Measurements from ENCODE around the gene IQUB.
"Not testable (repeated sequence)": the region's sequence is repeated elsewhere in the genome, so short reads cannot be mapped to it uniquely, and the experiment has no call there.

IQUB gene

GRCh38 chr7:123538897-123539296 is 4.5 kb upstream of the IQUB start:
- DNase-seq, result no peak

DNA sequence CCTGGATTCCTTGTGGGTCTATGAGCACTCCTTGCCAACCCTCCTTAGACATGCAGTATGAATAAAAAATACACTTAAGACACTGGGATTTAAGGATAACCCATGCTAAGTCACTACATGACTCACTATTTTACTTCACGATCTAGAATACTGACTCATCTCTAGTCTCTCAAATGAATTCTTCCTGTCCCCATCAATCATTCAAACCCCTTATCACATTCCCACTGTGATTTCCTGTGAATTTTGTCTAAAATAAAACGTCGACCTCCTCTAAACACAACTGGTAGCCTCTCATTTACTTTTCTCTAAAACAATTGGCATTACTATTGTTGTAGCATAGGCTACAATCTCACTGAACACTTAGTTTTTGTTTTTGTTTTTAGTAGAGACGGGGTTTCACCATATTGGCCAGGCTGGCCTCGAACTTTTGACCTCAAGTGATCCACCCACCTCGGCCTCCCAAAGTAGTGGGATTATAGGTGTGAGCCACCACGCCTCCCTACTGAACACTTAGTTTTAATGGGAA is 3.9 kb upstream of the IQUB start:
- no peak for DNase-seq

GRCh38 chr7:123537026-123537642 is 2.7 kb upstream of the IQUB start:
- no peak for DNase-seq

DNA sequence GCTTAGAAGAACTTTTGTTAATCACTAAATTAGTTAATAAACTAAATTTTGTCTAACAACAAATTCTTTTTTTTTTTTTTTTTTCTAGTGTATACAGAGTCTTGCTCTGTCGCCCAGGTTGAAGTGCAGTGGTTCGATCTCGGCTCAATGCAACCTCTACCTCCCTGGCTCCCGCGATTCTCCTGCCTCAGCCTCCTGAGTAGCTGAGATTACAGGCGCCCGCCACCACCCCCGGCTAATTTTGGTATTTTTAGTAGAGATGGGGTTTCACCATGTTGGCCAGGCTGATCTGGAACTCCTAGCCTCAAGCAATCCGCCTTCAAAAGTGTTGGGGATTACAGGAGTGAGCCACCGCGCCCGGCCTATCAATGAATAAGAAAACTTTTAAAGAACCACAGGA is 1.1 kb upstream of the IQUB start:
- DNase-seq, result no peak

GRCh38 chr7:123533929-123534382 is 439 bp downstream of the IQUB start:
- DNase-seq, result no peak

GRCh38 chr7:123533553-123533917 is 860 bp downstream of the IQUB start:
- DNase-seq, result no peak

DNA sequence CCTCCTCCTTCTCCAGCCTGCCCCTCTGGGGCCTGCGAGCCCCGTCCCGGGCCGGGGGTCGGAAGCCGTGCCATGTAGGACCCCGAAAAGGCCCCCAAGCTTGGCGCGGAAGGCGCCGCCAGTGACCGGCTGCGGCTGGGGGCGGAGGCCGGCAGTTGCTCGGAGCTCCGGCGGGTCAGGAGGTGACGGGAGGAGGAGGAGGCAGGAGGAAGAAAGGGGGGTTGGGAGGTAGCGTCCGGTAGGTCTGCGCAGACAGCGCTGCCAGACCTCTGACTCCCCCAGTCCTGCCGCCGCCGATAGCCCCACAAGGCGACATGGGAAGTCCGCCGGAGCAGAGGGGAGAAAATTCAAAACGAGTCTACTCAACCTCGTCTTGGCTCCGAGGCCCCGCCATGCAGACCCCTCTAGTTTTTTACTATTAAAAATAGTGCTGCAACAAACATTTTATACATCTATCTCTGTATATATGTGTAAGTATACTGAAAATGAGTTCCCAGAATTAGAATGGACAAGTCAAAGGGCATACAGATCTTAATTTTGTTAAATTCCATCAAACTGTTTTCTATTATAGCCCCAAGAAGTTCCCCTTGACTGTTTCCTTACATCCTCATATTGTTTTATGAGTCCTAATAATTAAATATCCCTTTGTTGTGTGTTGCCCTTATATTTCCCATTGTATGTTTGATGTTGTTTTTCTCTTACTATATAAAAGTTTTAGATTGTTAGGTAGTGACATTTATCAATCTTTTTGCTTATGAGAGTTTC is 1.4 kb downstream of the IQUB start:
- not testable (repeated sequence) for DNase-seq

DNA sequence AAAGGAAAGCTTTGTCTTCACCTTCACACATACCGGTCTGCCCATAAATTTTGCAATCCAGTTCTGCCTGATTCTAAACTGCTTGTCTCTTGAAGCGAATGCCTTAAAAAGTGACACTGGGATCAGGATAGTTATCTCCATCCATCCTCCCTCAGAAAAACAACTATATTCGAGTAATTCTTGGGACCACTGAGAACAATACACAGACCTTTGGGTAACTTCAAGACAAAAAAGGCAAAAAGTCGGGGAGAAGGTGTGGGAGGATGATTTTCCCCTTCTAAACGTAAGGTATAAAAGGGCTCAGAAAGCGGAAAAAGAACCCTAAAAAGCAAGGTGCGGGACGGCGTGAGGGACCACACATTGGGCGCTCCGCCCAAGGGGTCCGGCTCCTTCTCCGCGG is 2.1 kb downstream of the IQUB start:
- not testable (repeated sequence) for DNase-seq

GRCh38 chr7:123530035-123530591 is 4.3 kb downstream of the IQUB start:
- DNase-seq, result not testable (repeated sequence)

DNA sequence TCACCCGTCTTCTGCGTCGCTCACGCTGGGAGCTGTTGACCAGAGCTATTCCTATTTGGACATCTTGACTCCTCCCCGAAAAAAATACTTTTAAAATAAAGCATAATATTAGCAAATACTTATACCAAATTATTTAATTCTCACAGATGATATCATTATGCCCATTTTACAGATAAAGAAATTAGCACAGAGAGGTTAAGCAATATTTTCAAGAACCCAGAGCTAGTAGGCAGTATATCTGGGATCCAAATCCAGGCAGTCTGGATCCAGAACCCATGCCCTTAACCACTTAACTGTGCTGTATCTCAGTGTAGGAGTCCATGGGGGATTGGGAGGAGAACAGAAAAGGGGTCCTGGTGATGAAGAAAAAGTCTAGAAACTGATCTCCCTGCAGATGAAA is 6.1 kb downstream of the IQUB start:
- no peak for DNase-seq

- DNase-seq, result not testable (repeated sequence)
These were observed 6.6 kb downstream of the IQUB start for GRCh38 chr7:123527712-123528225.

- DNase-seq, result not testable (repeated sequence)
These were observed 7.9 kb downstream of the IQUB start for GRCh38 chr7:123526533-123526932.

DNA sequence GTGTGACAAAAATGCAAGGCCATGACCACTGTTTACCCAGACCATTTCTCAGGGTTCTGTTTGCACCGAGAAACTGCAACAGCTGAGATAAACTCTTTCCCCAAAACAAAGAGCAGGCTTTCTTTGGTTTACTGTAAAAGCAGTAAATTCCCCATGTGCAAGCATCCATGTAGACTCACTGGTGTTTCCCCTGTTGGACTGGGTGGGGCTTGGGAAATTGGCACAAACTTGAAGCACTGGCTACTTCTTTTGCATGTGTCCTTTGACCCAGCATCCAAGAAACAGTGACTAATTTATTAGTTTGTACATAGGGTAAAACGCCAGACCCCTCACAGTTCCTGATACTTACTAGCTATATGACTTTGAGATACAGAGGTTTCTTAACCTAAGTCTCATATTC is 12.3 kb downstream of the IQUB start:
- DNase-seq, result no peak

GRCh38 chr7:123505221-123505620 is 29.2 kb downstream of the IQUB start:
- DNase-seq, result no peak

DNA sequence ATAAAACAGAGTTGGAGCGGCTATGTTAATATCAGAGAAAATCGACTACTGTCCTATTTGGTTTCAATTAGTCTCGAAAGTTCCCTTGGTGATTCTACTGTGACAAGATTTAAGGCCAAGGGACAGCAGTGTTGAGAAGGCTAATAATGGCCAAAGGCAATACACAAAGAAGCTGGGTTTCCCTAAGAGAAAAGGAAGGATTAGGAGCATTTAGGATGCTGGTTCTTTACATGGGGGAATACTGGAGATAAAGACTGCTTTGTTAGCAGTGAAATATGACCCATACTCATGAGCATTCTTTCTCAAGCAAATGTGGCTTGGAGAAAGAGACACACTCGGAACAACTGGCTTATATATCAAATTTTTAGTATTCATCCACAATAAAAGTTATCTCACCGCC is 32.2 kb downstream of the IQUB start:
- DNase-seq, result no peak

DNA sequence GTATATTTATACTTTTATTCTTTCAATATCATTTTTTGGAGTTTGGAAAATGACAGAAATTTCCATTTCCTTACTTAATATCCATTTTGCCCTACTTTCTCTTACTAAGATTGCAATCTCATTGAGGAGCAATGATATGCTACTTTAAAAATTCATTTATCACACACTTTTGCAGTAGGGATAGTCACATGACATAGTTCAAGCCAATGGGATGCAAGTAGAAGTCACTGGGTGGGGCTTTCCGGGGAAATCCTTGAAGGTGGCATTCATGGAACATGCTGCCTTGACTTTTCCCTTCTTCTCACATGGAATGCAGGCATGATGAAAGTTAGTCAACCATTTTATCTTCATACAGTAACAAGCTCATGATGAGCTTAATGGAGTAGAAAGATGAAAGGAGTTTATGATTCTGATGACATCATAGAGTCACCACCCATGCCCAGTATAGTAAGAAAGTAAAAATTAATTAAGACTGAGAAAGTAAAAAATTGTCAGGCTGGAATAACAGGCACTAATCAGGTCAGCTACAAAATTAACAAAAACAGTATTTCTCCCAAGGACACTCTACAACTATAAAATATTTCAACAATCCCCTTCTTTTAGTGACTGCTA is 33.4 kb downstream of the IQUB start:
- no peak for DNase-seq

DNA sequence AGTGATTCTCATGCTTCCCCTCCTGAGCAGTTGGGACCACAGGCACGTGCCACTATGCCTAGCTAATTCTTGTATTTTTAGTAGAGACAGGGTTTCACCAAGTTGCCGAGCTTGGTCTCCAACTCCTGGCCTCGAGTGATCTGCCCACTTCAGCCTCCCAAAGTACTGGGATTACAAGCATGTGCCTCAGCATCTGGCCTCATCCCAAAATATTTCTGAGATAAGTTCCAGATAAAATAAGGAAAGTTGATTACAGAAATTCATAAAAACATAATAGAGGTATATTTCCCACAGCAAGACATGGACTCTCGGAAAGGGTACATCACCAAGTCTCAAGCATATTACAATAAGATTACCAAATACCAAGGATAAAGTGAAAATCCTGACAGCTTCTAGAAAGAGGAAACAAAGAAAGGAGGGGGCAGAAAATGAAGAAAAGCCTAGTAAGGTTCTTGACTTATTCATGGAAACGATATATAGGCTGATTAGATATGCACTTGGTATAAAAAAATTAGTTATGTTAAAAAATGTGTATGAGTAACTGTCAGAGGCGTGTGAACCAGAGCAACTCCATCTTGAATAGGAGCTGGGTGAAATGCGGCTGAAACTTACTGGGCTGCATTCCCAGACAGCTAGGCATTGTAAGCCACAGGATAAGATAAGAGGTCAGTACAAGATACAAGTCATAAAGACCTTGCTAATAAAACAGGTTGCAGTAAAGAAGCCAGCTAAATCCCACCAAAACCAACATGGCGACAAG is 35.0 kb downstream of the IQUB start:
- DNase-seq, result no peak

- DNase-seq, result no peak
These were observed 35.8 kb downstream of the IQUB start for GRCh38 chr7:123498601-123499000.

- no peak for DNase-seq
These were observed 36.4 kb downstream of the IQUB start for GRCh38 chr7:123498031-123498430.

DNA sequence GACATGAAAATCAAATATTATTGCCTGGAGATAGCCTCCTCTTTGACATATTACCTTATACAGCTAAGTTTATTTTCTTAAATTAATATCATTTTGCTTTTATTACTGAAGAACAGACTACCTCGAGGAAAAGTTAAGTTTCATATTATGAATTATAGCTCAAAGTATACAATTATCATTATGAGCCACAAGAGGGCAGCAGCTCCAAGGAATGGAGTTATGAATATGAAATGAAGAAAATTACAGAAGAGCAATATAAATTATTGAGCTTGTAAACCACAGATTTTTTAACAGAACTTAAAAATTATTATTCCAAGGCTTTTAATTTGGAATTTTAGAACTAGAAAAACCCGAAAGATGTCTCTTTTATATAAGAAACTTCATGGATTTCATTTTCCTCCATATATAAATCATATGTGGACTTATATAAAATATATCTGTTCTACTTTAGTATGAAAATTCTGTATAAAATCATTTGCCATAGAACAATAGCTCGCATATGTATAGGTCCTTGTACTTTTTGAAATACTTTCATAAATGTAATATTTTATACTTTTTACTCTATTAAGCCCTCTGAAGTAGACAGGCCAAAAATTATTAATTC is 40.1 kb downstream of the IQUB start:
- no peak for DNase-seq

- no peak for DNase-seq
These were observed 41.9 kb downstream of the IQUB start for GRCh38 chr7:123492485-123492884.

- no peak for DNase-seq
These were observed 48.7 kb downstream of the IQUB start for GRCh38 chr7:123485721-123486120.
